C1 segment of cervical spinal cord (tissue), 14 donors: Measurements from ENCODE around the gene IMPG2.
"Not testable (repeated sequence)": the region's sequence is repeated elsewhere in the genome, so short reads cannot be mapped to it uniquely, and the experiment has no call there.

Experiments
- DNase-seq, 14 donors: peaks; one replicate each; lab custom pipeline; 2025; lab: John Stamatoyannopoulos, UW

The IMPG2 gene

GRCh38 chr3:101320475-101320874 is at the start of gene IMPG2:
Gene IMPG2, minus strand, starts transcription at chr3:101320575. Its CDS starts 203 bp downstream, at chr3:101320372.
- no peak for DNase-seq

GRCh38 chr3:101362406-101362805 is 42.0 kb upstream of the IMPG2 start:
- DNase-seq: no peak

GRCh38 chr3:101351829-101352228 is 31.5 kb upstream of the IMPG2 start:
- no peak for DNase-seq

GRCh38 chr3:101340591-101340990 is 20.2 kb upstream of the IMPG2 start:
- no peak for DNase-seq

- DNase-seq: no peak
Measured at GRCh38 chr3:101333883-101334282, 13.5 kb upstream of the IMPG2 start.

- DNase-seq: no peak
Measured at GRCh38 chr3:101329016-101329673, 8.8 kb upstream of the IMPG2 start.

- DNase-seq: no peak
Measured at GRCh38 chr3:101325393-101326134, 5.2 kb upstream of the IMPG2 start.

- no peak for DNase-seq
Measured at GRCh38 chr3:101319531-101319930, 844 bp downstream of the IMPG2 start.

- no peak for DNase-seq
Measured at GRCh38 chr3:101312545-101312944, 7.8 kb downstream of the IMPG2 start.

GRCh38 chr3:101311676-101312075 is 8.7 kb downstream of the IMPG2 start:
- DNase-seq: no peak

GRCh38 chr3:101310978-101311375 is 9.4 kb downstream of the IMPG2 start:
- DNase-seq: no peak

GRCh38 chr3:101308147-101308772 is 12.1 kb downstream of the IMPG2 start:
- not testable (repeated sequence) for DNase-seq

- no peak for DNase-seq
Measured at GRCh38 chr3:101303836-101304235, 16.5 kb downstream of the IMPG2 start.

GRCh38 chr3:101303089-101303731 is 17.2 kb downstream of the IMPG2 start:
- no peak for DNase-seq

GRCh38 chr3:101300073-101300472 is 20.3 kb downstream of the IMPG2 start:
- no peak for DNase-seq

GRCh38 chr3:101292027-101292426 is 28.3 kb downstream of the IMPG2 start:
- no peak for DNase-seq

GRCh38 chr3:101288294-101288693 is 32.1 kb downstream of the IMPG2 start:
- no peak for DNase-seq

GRCh38 chr3:101284757-101285156 is 35.6 kb downstream of the IMPG2 start:
- DNase-seq: no peak

- no peak for DNase-seq
Measured at GRCh38 chr3:101281521-101282030, 38.8 kb downstream of the IMPG2 start.

- DNase-seq: no peak
Measured at GRCh38 chr3:101279765-101280385, 40.5 kb downstream of the IMPG2 start.

- no peak for DNase-seq
Measured at GRCh38 chr3:101279162-101279561, 41.2 kb downstream of the IMPG2 start.

GRCh38 chr3:101278727-101279126 is 41.6 kb downstream of the IMPG2 start:
- no peak for DNase-seq
